A549 (cell line): ENCODE measurements around the gene TMEM151A. TPM values are rescaled to one million over a fixed set of nuclear protein-coding genes. Genes with fewer than 3 reads are reported as not detected.
A peak's percentile ranks its signal among the peaks of the same experiment; 100 is the strongest.
"Not testable (repeated sequence)": the region's sequence is repeated elsewhere in the genome, so short reads cannot be mapped to it uniquely, and the experiment has no call there.

Source experiments
- ATAC-seq, 2 experiments: fragments of 200-7000 bp in 1 of 2; fragments of >200 bp in 1 of 2; cut with Nextera tagmentation in 1 of 2; cut with Tn5 transposase in 1 of 2; 3 replicates each; pipeline versions ENCODE4 v1.8.0 to v1.9.1; 2018 to 2020; ENCODE audit warnings: mild to moderate bottlenecking in 1 of 2, moderate library complexity in 1 of 2
- CTCF ChIA-PET: fragments of 300-600 bp; sonication (Branson Sonifier 250); formaldehyde crosslinking; extraction: SDS; loops from one replicate; lab custom pipeline; 2021; ENCODE audit warnings: antibody characterized with exemption, inconsistent platforms; lab: Yijun Ruan, JAX
- POLR2A ChIA-PET: fragments of 350-600 bp; formaldehyde crosslinking; extraction: SDS; loops from one replicate; lab custom pipeline; 2021; ENCODE audit warnings: antibody characterized with exemption, inconsistent platforms; lab: Yijun Ruan, JAX
- DNase-seq, 2 experiments: peaks; one replicate each; pipeline versions ENCODE4 v3.0.0 to v3.0.0-alpha.2; 2011 to 2016; ENCODE audit warnings: low read depth in 1 of 2, low spot score in 1 of 2
- FAIRE-seq: peaks from 2 replicates; lab custom pipeline; 2011; peaks lifted over from hg19 to GRCh38; lab: Jason Lieb, UNC
- H3K27ac ChIP-seq, 2 experiments: fragments of >200 bp; sonication (Bioruptor Twin); formaldehyde crosslinking; 3 replicates each; pipeline ENCODE4 v1.5.1; 2016 to 2017
- H3K4me1 ChIP-seq: fragments of >200 bp; sonication (Bioruptor Twin); formaldehyde crosslinking; 3 replicates; pipeline ENCODE4 v1.6.1; 2016
- H3K4me2 ChIP-seq: fragments of >200 bp; sonication (Bioruptor Twin); formaldehyde crosslinking; 3 replicates; pipeline ENCODE4 v1.6.1; 2016
- H3K4me3 ChIP-seq: fragments of >200 bp; sonication (Bioruptor Twin); formaldehyde crosslinking; 3 replicates; pipeline ENCODE4 v1.5.1; 2016
- H3K9me3 ChIP-seq: fragments of >200 bp; sonication (Bioruptor Twin); formaldehyde crosslinking; 3 replicates; pipeline ENCODE4 v1.6.1; 2016
- ATOH8 ChIP-seq: fragments of 250-450 bp; sonication (Bioruptor Pico); IDR thresholded peaks from 2 replicates; pipeline ENCODE4 v1.5.0; 2020; ENCODE audit warnings: low read depth, mild to moderate bottlenecking, moderate library complexity
- CBX2 ChIP-seq: fragments of 200-600 bp; sonication (generic); IDR thresholded peaks from 2 replicates; pipeline ENCODE4 v1.6.1; 2016; ENCODE audit warnings: low read depth, mild to moderate bottlenecking, borderline replicate concordance
- CHD2 ChIP-seq: fragments of 150-350 bp; IDR thresholded peaks from 2 replicates; pipeline ENCODE4 v1.6.1; 2014; ENCODE audit warnings: low read length; ENCODE audit not compliant: partially characterized antibody
- GATA3 ChIP-seq: IDR thresholded peaks from 2 replicates; pipeline ENCODE4 v1.6.1; 2012; ENCODE audit warnings: borderline replicate concordance
- HOXB5 ChIP-seq: fragments of 250-450 bp; sonication (Bioruptor Pico); IDR thresholded peaks from 2 replicates; pipeline ENCODE4 v1.5.0; 2020; ENCODE audit warnings: mild to moderate bottlenecking, moderate library complexity
- JUN ChIP-seq, 2 experiments: fragments of >200 bp; sonication (Bioruptor Twin); formaldehyde crosslinking; IDR thresholded peaks; 2 replicates in 1 of 2; 3 replicates in 1 of 2; pipeline ENCODE4 v1.6.1; 2016 to 2017
- JUNB ChIP-seq: fragments of >200 bp; sonication (Bioruptor Twin); formaldehyde crosslinking; IDR thresholded peaks from 2 replicates; pipeline ENCODE4 v1.6.1; 2016
- MAX ChIP-seq: IDR thresholded peaks from 2 replicates; pipeline ENCODE4 v1.6.1; 2012
- RCOR1 ChIP-seq: fragments of 150-350 bp; IDR thresholded peaks from 2 replicates; pipeline ENCODE4 v1.6.1; 2014; ENCODE audit warnings: antibody characterized with exemption, low read length, low read depth
- REST ChIP-seq: fragments of 200-600 bp; sonication (generic); IDR thresholded peaks from 2 replicates; pipeline ENCODE4 v1.6.1; 2016; ENCODE audit warnings: antibody characterized with exemption, mild to moderate bottlenecking, moderate library complexity
- RNF2 ChIP-seq: fragments of 200-600 bp; sonication (generic); IDR thresholded peaks from 2 replicates; pipeline ENCODE4 v1.6.1; 2016; ENCODE audit warnings: low read depth, mild to moderate bottlenecking, antibody characterized with exemption, moderate library complexity, borderline replicate concordance
- SREBF2 ChIP-seq: fragments of 450-650 bp; IDR thresholded peaks from 2 replicates; pipeline ENCODE4 v1.6.1; 2014; ENCODE audit warnings: mild to moderate bottlenecking, moderate library complexity
- TFCP2L1 ChIP-seq: fragments of 250-450 bp; sonication (Bioruptor Pico); IDR thresholded peaks from 2 replicates; pipeline ENCODE4 v1.5.0; 2021; ENCODE audit warnings: mild to moderate bottlenecking
- ZC3H11A ChIP-seq: fragments of 450-650 bp; IDR thresholded peaks from 2 replicates; pipeline ENCODE4 v1.6.1; 2014; ENCODE audit warnings: antibody characterized with exemption, mild to moderate bottlenecking
- ZSCAN20 ChIP-seq: fragments of 250-450 bp; sonication (Bioruptor Pico); IDR thresholded peaks from 2 replicates; pipeline ENCODE4 v1.8.0; 2022; ENCODE audit warnings: mild to moderate bottlenecking, moderate library complexity
- WGBS: methylation state at CpG from one replicate; pipeline ENCODE4 v1.1.6; 2017; ENCODE audit errors: missing lambda C conversion rate; 5-methylcytosine and 5-hydroxymethylcytosine counted together
- polyA plus RNA-seq, 4 experiments: library from polyadenylated mRNA; depleted of rRNA in 3 of 4; stranded (reverse); fragments of >200 nt; fragmentation: RNase III in 1 of 4; extraction: RNeasy Plus Mini Kit Qiagen cat#74134 plus additional on column Dnase treatment in 1 of 4; gene quantifications; 2 replicates in 3 of 4; 3 replicates in 1 of 4; pipeline ENCODE4 v1.2.3, GENCODE V29; 2011 to 2017

Gene TMEM151A
- polyA plus RNA-seq, 2 of the 4 experiments (the other 2 are of a cell fraction) = 0.44 to 1.8 TPM

- DNase-seq = not testable (repeated sequence)
- ATAC-seq = peak in 1 of 2 experiments; percentile 1; a peak in 1 of 6 replicates
- CTCF ChIA-PET = interaction anchor here (1.3 kb wide), 1 partner anchor 10 kb away, joined by 3 read pairs; no protein-coding TSS in a partner anchor
Observed at GRCh38 chr11:66276619-66277018, 15.1 kb upstream of the TMEM151A start.

GRCh38 chr11:66277064-66277463 is 14.6 kb upstream of the TMEM151A start:
- not testable (repeated sequence) for H3K9me3 ChIP-seq, H3K27ac ChIP-seq, H3K4me3 ChIP-seq, H3K4me2 ChIP-seq, FAIRE-seq, DNase-seq
- WGBS = 86% methylated on average over 4 of the region's 4 CpGs
- ChIA-PET POLR2A (interaction anchor here (0.5 to 1.5 kb wide), 2 partner anchors 9 to 32 kb away, joined by 3 read pairs; no protein-coding TSS in a partner anchor), CTCF (interaction anchor here (1.3 kb wide), 1 partner anchor 9 kb away, joined by 3 read pairs; no protein-coding TSS in a partner anchor)
- ATAC-seq = peak in 1 of 2 experiments; percentile 3; a peak in 2 of 6 replicates
- H3K4me1 ChIP-seq = peaks cover 22% of the 10 kb centered on the region

More at GRCh38 chr11:66276619-66277018, 15.1 kb upstream of the TMEM151A start:
- peaks cover 19% of the 10 kb centered on the region; the same call in 2 of the 3 replicates for H3K4me1 ChIP-seq
- POLR2A ChIA-PET = interaction anchor here (0.5 kb wide), 1 partner anchor 32 kb away, joined by 3 read pairs; no protein-coding TSS in a partner anchor
- H3K4me2 ChIP-seq, H3K9me3 ChIP-seq, H3K27ac ChIP-seq, FAIRE-seq, H3K4me3 ChIP-seq: not testable (repeated sequence)
- 90% methylated on average over 13 of the region's 13 CpGs for WGBS

GRCh38 chr11:66277471-66278362 is 14.0 kb upstream of the TMEM151A start, which contains the start of gene CNIH2:
CNIH2 (plus strand) TSS chr11:66278175; CDS start chr11:66278457, 282 bp downstream.
- DNase-seq = peak in 1 of 2 experiments; percentile 56
- POLR2A ChIA-PET = interaction anchor here (1.5 kb wide), 1 partner anchor 10 kb away, joined by 3 read pairs; no protein-coding TSS in a partner anchor
- WGBS = 79% methylated on average over 15 of the region's 84 CpGs
- H3K27ac ChIP-seq = peak within 1 kb of the TSS; percentile 36 to 89; a peak in 5 of 6 replicates
- no peak for FAIRE-seq
- H3K4me3 ChIP-seq = peak within 1 kb of the TSS; percentile 42
- CTCF ChIA-PET = interaction anchor here (1.3 kb wide), 1 partner anchor 9 kb away, joined by 3 read pairs; no protein-coding TSS in a partner anchor
- H3K9me3 ChIP-seq = no peaks in the 10 kb centered on the region
- H3K4me2 ChIP-seq = peak within 1 kb of the TSS; percentile 99
- H3K4me1 ChIP-seq = peaks cover 28% of the 10 kb centered on the region
- peak in 1 of 2 experiments; percentile 5; a peak in 1 of 6 replicates for ATAC-seq
- TF ChIP-seq JUN (IDR thresholded peaks at IDR 0.05) (peak in 1 of 2 experiments; percentile 66; a peak in 2 of 5 replicates), REST (no peak)

GRCh38 chr11:66278363-66279091 is 13.2 kb upstream of the TMEM151A start:
- Histone ChIP-seq H3K27ac (peak overlapping the region; percentile 36 to 89; a peak in 5 of 6 replicates), H3K4me2 (peak overlapping the region; percentile 99), H3K4me3 (peak overlapping the region; percentile 42), H3K4me1 (peaks cover 30% of the 10 kb centered on the region), H3K9me3 (no peaks in the 10 kb centered on the region)
- ATAC-seq = no peak
- ChIA-PET CTCF (interaction anchor here (1.6 kb wide), 1 partner anchor 10 kb away, joined by 4 read pairs; the partner anchor contains the start of gene YIF1A), POLR2A (interaction anchor here (1.5 kb wide), 1 partner anchor 11 kb away, joined by 3 read pairs; no protein-coding TSS in a partner anchor)
- WGBS = 10% methylated on average over 4 of the region's 45 CpGs
- TF ChIP-seq SREBF2 = no peak
- TF ChIP-seq MAX = no peak
- no peak for TF ChIP-seq ATOH8 (CRISPR knock-in tag)
- TF ChIP-seq JUNB = no peak
- no peak for TF ChIP-seq CBX2
- TF ChIP-seq TFCP2L1 (CRISPR knock-in tag) = no peak
- TF ChIP-seq ZC3H11A = no peak
- TF ChIP-seq GATA3 = no peak
- no peak for TF ChIP-seq HOXB5 (CRISPR knock-in tag)
- TF ChIP-seq RCOR1 = no peak
- TF ChIP-seq CHD2 = no peak
- no peak for TF ChIP-seq ZSCAN20 (CRISPR knock-in tag)
- no peak for TF ChIP-seq RNF2
- DNase-seq = peak in 1 of 2 experiments; percentile 63
- no peak for FAIRE-seq
